ENCODE measurements around the gene BCL7C. TPM values are rescaled to one million over a fixed set of nuclear protein-coding genes. Genes with fewer than 3 reads are reported as not detected.

Gene BCL7C
- total and polyA plus RNA-seq, 2 of the 8 experiments (the other 6 are each of a cell fraction or from before 2014, with no cell fraction given) = 8.6 to 17.2 TPM

- peak within 1 kb of the TSS; percentile 57 to 88 (median 84) for H3K4me3 ChIP-seq (ENCODE audit: extremely low read depth in 1 of 4, insufficient read depth in 2 of 4, low read depth in 3 of 4, low read length in 4 of 4)
- peaks cover 8% of the 10 kb centered on the region; the same call in 1 of the 2 replicates for H3K23me2 ChIP-seq (ENCODE audit: low read depth, low read length)
- H3K9ac ChIP-seq (replicated peaks in 1 of 4; ENCODE audit: extremely low read depth in 1 of 4, low read depth in 3 of 4, low read length in 3 of 4) = peak within 1 kb of the TSS; percentile 37 to 94 (median 85)
- peak within 1 kb of the TSS; percentile 96 for H4K91ac ChIP-seq (replicated peaks; ENCODE audit: insufficient read length, low read length)
- no peak within 1 kb of the TSS for H2BK15ac ChIP-seq (ENCODE audit: low read length)
- H3K36me3 ChIP-seq (ENCODE audit: control insufficient read depth in 2 of 4, insufficient read depth in 4 of 4, low read length in 3 of 4) = peaks cover 0 to 4% (median 1%) of the 10 kb centered on the region in 4 experiments; a peak in 2 of 8 replicates
- H2AK5ac ChIP-seq (ENCODE audit: low read depth, low read length) = no peak within 1 kb of the TSS; the same call in 1 of the 2 replicates
- peak within 1 kb of the TSS; percentile 97; the same call in 1 of the 2 replicates for H2BK12ac ChIP-seq (ENCODE audit: low read depth, low read length)
- no peak within 1 kb of the TSS for H3K4ac ChIP-seq (replicated peaks; ENCODE audit: insufficient read length, low read depth, low read length)
- H2BK120ac ChIP-seq (replicated peaks; ENCODE audit: low read depth, low read length) = no peak within 1 kb of the TSS
- CTCF ChIA-PET (ENCODE audit: partially characterized antibody) = no interaction called here
- FAIRE-seq (no peak), DNase-seq (ENCODE audit: low read depth in 1 of 2, low spot score in 2 of 2) (no peak)
- H3K14ac ChIP-seq (ENCODE audit: insufficient read length) = no peak within 1 kb of the TSS
- H3K79me2 ChIP-seq (ENCODE audit: control insufficient read depth in 1 of 2, insufficient read depth in 2 of 2, low read length in 2 of 2) = peaks cover 0 to 10% of the 10 kb centered on the region in 2 experiments; a peak in 2 of 4 replicates
- peaks cover 4% of the 10 kb centered on the region for H3K79me1 ChIP-seq (ENCODE audit: low read depth, low read length)
- H3K27me3 ChIP-seq (replicated peaks in 1 of 4; ENCODE audit: control insufficient read depth in 3 of 4, extremely low read depth in 1 of 4, insufficient read depth in 3 of 4, low read length in 3 of 4) = no peaks in the 10 kb centered on the region
- peak within 1 kb of the TSS; percentile 41 for H4K5ac ChIP-seq (ENCODE audit: insufficient read length, low read depth, low read length)
- peaks cover 0 to 9% (median 2%) of the 10 kb centered on the region in 4 experiments; a peak in 4 of 7 replicates for H3K4me1 ChIP-seq (replicated peaks in 1 of 4; ENCODE audit: control insufficient read depth in 3 of 4, insufficient read depth in 4 of 4, low read length in 3 of 4)
- H2AFZ ChIP-seq (ENCODE audit: low read length) = peak within 1 kb of the TSS; percentile 73
- peak within 1 kb of the TSS; percentile 87 for H3K56ac ChIP-seq (replicated peaks; ENCODE audit: insufficient read length, low read depth, low read length)
- H3K4me2 ChIP-seq (ENCODE audit: insufficient read depth in 1 of 2, low read depth in 2 of 2, low read length in 2 of 2) = peak within 1 kb of the TSS; percentile 71 to 91
- H2BK20ac ChIP-seq (ENCODE audit: low read length) = no peak within 1 kb of the TSS
- POLR2A ChIA-PET (ENCODE audit: partially characterized antibody) = interaction anchor here (0.6 to 8.2 kb wide), 10 partner anchors 14 to 149 kb away, joined by 3 to 105 read pairs (median 4); partner anchors contain the start of genes CTF1 and ORAI3
- peaks cover 2 to 3% of the 10 kb centered on the region in 2 experiments for H4K20me1 ChIP-seq (replicated peaks in 1 of 2; ENCODE audit: control insufficient read depth in 1 of 2, insufficient read depth in 2 of 2, low read length in 2 of 2)
- peak within 1 kb of the TSS; percentile 98; the same call in 1 of the 2 replicates for H4K8ac ChIP-seq (ENCODE audit: extremely low read depth, insufficient read depth, low read length)
- 0% methylated on average over 1 of the region's 31 CpGs; no CpG with 5 or more reads in 1 of the 2 experiments for WGBS, 2 experiments (ENCODE audit: extremely low coverage in 1 of 2, insufficient coverage in 1 of 2, insufficient read length in 1 of 2, insufficient replicate concordance in 2 of 2, low coverage in 1 of 2, low lambda C conversion rate in 2 of 2, missing lambda C conversion rate in 1 of 2)
- H3K23ac ChIP-seq (ENCODE audit: insufficient read length) = no peak within 1 kb of the TSS
- H2BK5ac ChIP-seq (ENCODE audit: low read depth, low read length) = peak within 1 kb of the TSS; percentile 99
- H3K18ac ChIP-seq (ENCODE audit: extremely low read depth, low read length) = peak within 1 kb of the TSS; percentile 90
- H3K27ac ChIP-seq (ENCODE audit: low read depth, low read length) = peak within 1 kb of the TSS; percentile 98
- H3K9me3 ChIP-seq (ENCODE audit: insufficient read depth in 2 of 2, low read depth in 1 of 2, low read length in 1 of 2) = no peaks in the 10 kb centered on the region
- TF ChIP-seq CTCF (IDR thresholded peaks at IDR 0.05; ENCODE audit: control extremely low read depth in 1 of 3, insufficient read depth in 1 of 3, low read depth in 1 of 3, low read length in 3 of 3) = no peak
- no peak for TF ChIP-seq HDAC2 (IDR thresholded peaks at IDR 0.05; ENCODE audit: borderline replicate concordance in 1 of 2, low read depth in 2 of 2, low read length in 2 of 2)
- TF ChIP-seq NANOG (IDR thresholded peaks at IDR 0.05; ENCODE audit: insufficient read depth, low read depth, low read length, poor library complexity, severe bottlenecking) = no peak
- no peak for TF ChIP-seq SP1 (IDR thresholded peaks at IDR 0.05; ENCODE audit: low read depth, low read length)
- no peak for TF ChIP-seq USF2 (IDR thresholded peaks at IDR 0.05; ENCODE audit: low read length)
- TF ChIP-seq BCL11A (IDR thresholded peaks at IDR 0.05; ENCODE audit: low read depth in 2 of 2, low read length in 2 of 2) = no peak
- no peak for TF ChIP-seq CTBP2 (IDR thresholded peaks at IDR 0.05; ENCODE audit: borderline replicate concordance, insufficient read depth, insufficient read length, low read length)
Measured at GRCh38 chr16:30923554-30924075, 29.7 kb upstream of the BCL7C start, which contains the start of gene FBXL19. Gene FBXL19 (plus strand): TSS chr16:30923572. CDS start chr16:30925755, 2,183 bp downstream.
